Vagina (tissue), 2 donors: Measurements from ENCODE around the gene TMEM151B.

Experiments
- POLR2A ChIP-seq, 2 donors: fragments of 450-650 bp; IDR thresholded peaks; one replicate each; pipeline ENCODE4 v1.6.1; 2017; ENCODE audit warnings: antibody characterized with exemption in 2 of 2, mild to moderate bottlenecking in 2 of 2, moderate library complexity in 2 of 2
- POLR2AphosphoS5 ChIP-seq, 2 donors: sonication (generic); formaldehyde crosslinking; IDR thresholded peaks; one replicate each; pipeline ENCODE4 v1.9.0; 2017; ENCODE audit warnings: antibody characterized with exemption in 2 of 2, mild to moderate bottlenecking in 2 of 2, low read depth in 1 of 2; ENCODE audit not compliant: insufficient read depth in 1 of 2
- TF ChIP-seq, protein P1 (sequence below), 3 experiments: fragments of 450-650 bp in 2 of 3; fragments of 200-600 bp in 1 of 3; sonication (generic) in 1 of 3; IDR thresholded peaks; one replicate each; pipeline ENCODE4 v1.5.1; 2017 to 2019; ENCODE audit warnings: antibody characterized with exemption in 3 of 3, mild to moderate bottlenecking in 2 of 3, moderate library complexity in 2 of 3

- TF ChIP-seq, protein P1, sequence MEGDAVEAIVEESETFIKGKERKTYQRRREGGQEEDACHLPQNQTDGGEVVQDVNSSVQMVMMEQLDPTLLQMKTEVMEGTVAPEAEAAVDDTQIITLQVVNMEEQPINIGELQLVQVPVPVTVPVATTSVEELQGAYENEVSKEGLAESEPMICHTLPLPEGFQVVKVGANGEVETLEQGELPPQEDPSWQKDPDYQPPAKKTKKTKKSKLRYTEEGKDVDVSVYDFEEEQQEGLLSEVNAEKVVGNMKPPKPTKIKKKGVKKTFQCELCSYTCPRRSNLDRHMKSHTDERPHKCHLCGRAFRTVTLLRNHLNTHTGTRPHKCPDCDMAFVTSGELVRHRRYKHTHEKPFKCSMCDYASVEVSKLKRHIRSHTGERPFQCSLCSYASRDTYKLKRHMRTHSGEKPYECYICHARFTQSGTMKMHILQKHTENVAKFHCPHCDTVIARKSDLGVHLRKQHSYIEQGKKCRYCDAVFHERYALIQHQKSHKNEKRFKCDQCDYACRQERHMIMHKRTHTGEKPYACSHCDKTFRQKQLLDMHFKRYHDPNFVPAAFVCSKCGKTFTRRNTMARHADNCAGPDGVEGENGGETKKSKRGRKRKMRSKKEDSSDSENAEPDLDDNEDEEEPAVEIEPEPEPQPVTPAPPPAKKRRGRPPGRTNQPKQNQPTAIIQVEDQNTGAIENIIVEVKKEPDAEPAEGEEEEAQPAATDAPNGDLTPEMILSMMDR (IDR thresholded peaks at IDR 0.05): no peak
- TF ChIP-seq POLR2AphosphoS5 (IDR thresholded peaks at IDR 0.05; ENCODE audit: insufficient read depth in 1 of 2, low read depth in 1 of 2): no peak
- TF ChIP-seq POLR2A (IDR thresholded peaks at IDR 0.05): no peak
Observed at GRCh38 chr6:44329858-44330257, 59.6 kb downstream of the TMEM151B start.
